ENCODE results near the gene NPTN. TPM values are rescaled to one million over a fixed set of nuclear protein-coding genes. Genes with fewer than 3 reads are reported as not detected.

The NPTN gene
- total and polyA plus RNA-seq, 4 donors: 128 to 221 (median 171) TPM

DNA sequence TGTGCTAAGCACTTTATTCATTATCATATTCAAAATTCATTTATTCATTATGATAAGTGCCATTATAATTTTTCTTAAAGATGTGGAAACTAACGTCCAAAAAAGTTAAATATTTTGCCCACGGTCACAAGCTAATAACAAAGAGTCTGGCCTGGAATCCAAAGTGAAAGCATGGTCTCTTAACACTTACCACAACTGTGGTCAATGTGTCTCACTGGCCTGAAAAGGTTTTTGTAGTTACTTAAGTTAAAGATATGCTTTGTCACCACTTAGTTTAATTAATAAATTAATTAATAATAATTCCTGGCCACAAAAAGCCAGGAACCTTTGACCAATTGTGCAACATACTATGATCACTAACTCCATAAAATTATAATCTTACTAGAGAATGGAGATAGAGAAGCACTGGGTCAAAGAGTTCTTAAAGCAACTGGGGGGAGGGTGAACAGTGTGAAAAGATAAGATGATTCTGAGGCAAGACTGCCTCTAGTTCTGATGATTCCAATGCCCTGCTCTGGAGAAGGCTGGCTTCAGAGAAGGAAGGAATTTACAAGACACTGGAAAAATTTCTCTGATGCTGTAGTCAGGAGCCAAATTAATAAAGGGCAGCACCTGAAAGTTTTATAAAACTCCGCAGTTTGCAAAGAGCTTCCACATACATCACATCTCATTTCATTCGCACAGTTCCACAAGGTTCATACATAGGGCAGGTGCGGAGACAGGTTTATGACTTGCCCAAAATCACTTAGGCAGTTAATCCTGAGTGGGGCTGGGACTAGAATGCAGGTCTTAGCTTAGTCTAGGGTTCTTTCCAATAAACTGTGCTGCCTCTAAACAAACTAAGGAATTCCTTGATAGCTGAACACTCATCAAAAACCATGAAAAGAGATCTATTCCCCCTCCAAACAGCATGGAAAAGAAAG lies 32.5 kb downstream of the NPTN start:
- ATAC-seq (ENCODE audit: low FRiP score): no peak
- H3K4me1 ChIP-seq (ENCODE audit: control insufficient read depth in 1 of 2, insufficient read depth in 2 of 2, low read length in 2 of 2): peaks cover 18 to 22% of the 10 kb centered on the region in 2 donors
- H3K9me3 ChIP-seq (ENCODE audit: control insufficient read depth, low read length): no peaks in the 10 kb centered on the region
- H3K27ac ChIP-seq (ENCODE audit: low read depth in 1 of 2, low read length in 2 of 2): peak overlapping the region in 1 of 2 donors; percentile 77
- H3K27me3 ChIP-seq (ENCODE audit: control insufficient read depth in 1 of 2, insufficient read depth in 2 of 2, low read length in 1 of 2): no peaks in the 10 kb centered on the region
- no peaks in the 10 kb centered on the region for H3K36me3 ChIP-seq (ENCODE audit: control insufficient read depth in 1 of 2, insufficient read depth in 2 of 2, low read length in 1 of 2)
- no peak overlapping the region for H3K4me3 ChIP-seq (ENCODE audit: low read length in 2 of 2)
- intact Hi-C loops (cut with DNase I): loop anchor here in 1 of 2 donors (2.0 kb wide), 1 partner anchor 32 kb away; the partner anchor contains the start of gene NPTN
- DNase-seq: no peak
- 70 to 79% methylated on average over 5 of the region's 5 CpGs for WGBS, 2 donors

- DNase-seq (no peak), ATAC-seq (ENCODE audit: low FRiP score) (no peak)
- Histone ChIP-seq H3K4me3 (ENCODE audit: low read length in 2 of 2) (no peak overlapping the region), H3K27me3 (ENCODE audit: control insufficient read depth in 1 of 2, insufficient read depth in 2 of 2, low read length in 1 of 2) (no peaks in the 10 kb centered on the region), H3K4me1 (ENCODE audit: control insufficient read depth in 1 of 2, insufficient read depth in 2 of 2, low read length in 2 of 2) (peaks cover 20 to 22% of the 10 kb centered on the region in 2 donors), H3K9me3 (ENCODE audit: control insufficient read depth, low read length) (no peaks in the 10 kb centered on the region), H3K36me3 (ENCODE audit: control insufficient read depth in 1 of 2, insufficient read depth in 2 of 2, low read length in 1 of 2) (no peaks in the 10 kb centered on the region), H3K27ac (ENCODE audit: low read depth in 1 of 2, low read length in 2 of 2) (no peak overlapping the region)
- intact Hi-C loops (cut with DNase I): loop anchor here (2.0 to 5.0 kb wide), 2 partner anchors 32 to 33 kb away; partner anchors contain the start of gene NPTN (in 2 of the 2)
- 73 to 80% methylated on average over 1 of the region's 1 CpG for WGBS, 2 donors
Measured at GRCh38 chr15:73599934-73600333, 33.3 kb downstream of the NPTN start.

DNA sequence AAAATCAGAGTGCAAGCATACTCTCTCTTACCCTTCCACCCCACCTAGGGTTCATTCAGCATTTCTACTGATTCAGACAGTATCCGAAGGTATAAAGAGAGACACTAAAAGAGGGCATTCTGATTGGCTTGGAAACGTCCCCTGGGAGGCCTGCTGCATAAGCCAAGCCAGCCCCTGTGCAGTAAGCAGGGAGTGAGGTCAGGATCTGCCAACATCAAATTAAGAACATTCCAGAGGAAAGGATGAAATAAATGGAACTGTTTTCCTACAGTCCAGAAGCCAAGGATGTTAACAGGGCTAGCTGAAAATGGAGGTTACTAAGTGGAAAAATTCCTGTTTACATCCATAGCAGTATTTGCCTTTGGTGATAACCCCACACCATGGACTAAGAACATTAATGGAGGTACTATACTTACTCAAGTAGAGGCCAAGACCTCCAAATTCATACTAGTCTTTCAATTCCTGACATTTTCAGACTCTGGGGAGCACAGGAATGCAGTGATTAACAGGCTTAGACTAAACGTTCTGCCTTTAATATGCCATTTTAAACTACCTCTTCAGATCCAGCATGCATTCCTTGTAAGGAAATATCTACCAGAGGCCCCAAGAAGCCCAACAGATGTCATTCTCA lies 34.5 kb downstream of the NPTN start:
- 5 to 6% methylated on average over 3 of the region's 3 CpGs for WGBS, 2 donors
- DNase-seq (peak in 1 of 2 donors; percentile 76), ATAC-seq (ENCODE audit: low FRiP score) (no peak)
- H3K4me1 ChIP-seq (ENCODE audit: control insufficient read depth in 1 of 2, insufficient read depth in 2 of 2, low read length in 2 of 2): peaks cover 22 to 26% of the 10 kb centered on the region in 2 donors
- peaks cover 0 to 1% of the 10 kb centered on the region in 2 donors for H3K36me3 ChIP-seq (ENCODE audit: control insufficient read depth in 1 of 2, insufficient read depth in 2 of 2, low read length in 1 of 2)
- H3K27me3 ChIP-seq (ENCODE audit: control insufficient read depth in 1 of 2, insufficient read depth in 2 of 2, low read length in 1 of 2): no peaks in the 10 kb centered on the region
- H3K9me3 ChIP-seq (ENCODE audit: control insufficient read depth, low read length): no peaks in the 10 kb centered on the region
- peak overlapping the region; percentile 29 to 77 for H3K27ac ChIP-seq (ENCODE audit: low read depth in 1 of 2, low read length in 2 of 2)
- intact Hi-C loops (cut with DNase I): loop anchor here in 1 of 2 donors (5.0 kb wide), 1 partner anchor 34 kb away; the partner anchor contains the start of gene NPTN
- H3K4me3 ChIP-seq (ENCODE audit: low read length in 2 of 2): no peak overlapping the region

DNA sequence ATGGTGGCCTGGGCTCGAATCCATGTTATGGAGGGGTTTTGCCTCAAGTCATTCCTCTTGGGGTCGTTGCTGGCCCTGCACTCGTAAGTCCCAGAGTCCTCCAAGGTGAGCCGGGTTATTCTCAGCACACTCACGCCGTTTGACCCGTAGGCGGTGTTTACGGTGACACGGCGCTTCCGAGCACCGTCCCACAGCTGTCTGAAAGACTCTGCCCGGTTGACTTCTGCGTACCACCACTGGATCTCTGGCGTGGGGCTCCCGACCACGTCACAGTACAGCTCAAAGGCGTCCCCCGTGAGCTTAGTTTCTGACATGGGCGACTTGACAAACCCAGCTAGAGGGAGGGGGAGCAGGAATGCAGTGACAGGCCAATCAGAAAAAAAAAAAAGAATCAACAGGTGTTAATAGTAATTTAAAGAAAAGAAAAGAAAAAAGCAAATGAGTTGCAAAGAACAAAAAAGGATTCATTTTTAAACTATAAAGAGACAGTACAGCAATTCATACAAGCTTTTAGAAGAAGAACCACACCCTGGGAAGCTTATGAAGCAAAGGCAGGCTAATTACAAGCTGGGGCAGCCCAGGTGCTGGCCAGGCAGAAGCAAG lies 36.1 kb downstream of the NPTN start:
- DNase-seq (no peak), ATAC-seq (ENCODE audit: low FRiP score) (no peak)
- peaks cover 0 to 1% of the 10 kb centered on the region in 2 donors for H3K36me3 ChIP-seq (ENCODE audit: control insufficient read depth in 1 of 2, insufficient read depth in 2 of 2, low read length in 1 of 2)
- intact Hi-C loops (cut with DNase I): loop anchor here in 1 of 2 donors (5.0 kb wide), 1 partner anchor 35 kb away; the partner anchor contains the start of gene NPTN
- H3K27ac ChIP-seq (ENCODE audit: low read depth in 1 of 2, low read length in 2 of 2): peak overlapping the region in 1 of 2 donors; percentile 91
- H3K27me3 ChIP-seq (ENCODE audit: control insufficient read depth in 1 of 2, insufficient read depth in 2 of 2, low read length in 1 of 2): no peaks in the 10 kb centered on the region
- WGBS, 2 donors: 89 to 92% methylated on average over 21 of the region's 21 CpGs
- no peaks in the 10 kb centered on the region for H3K9me3 ChIP-seq (ENCODE audit: control insufficient read depth, low read length)
- H3K4me1 ChIP-seq (ENCODE audit: control insufficient read depth in 1 of 2, insufficient read depth in 2 of 2, low read length in 2 of 2): peaks cover 17 to 19% of the 10 kb centered on the region in 2 donors
- H3K4me3 ChIP-seq (ENCODE audit: low read length in 2 of 2): no peak overlapping the region

- Histone ChIP-seq H3K36me3 (ENCODE audit: control insufficient read depth in 1 of 2, insufficient read depth in 2 of 2, low read length in 1 of 2) (peaks cover 0 to 3% of the 10 kb centered on the region in 2 donors), H3K4me1 (ENCODE audit: control insufficient read depth in 1 of 2, insufficient read depth in 2 of 2, low read length in 2 of 2) (peaks cover 13 to 18% of the 10 kb centered on the region in 2 donors), H3K4me3 (ENCODE audit: low read length in 2 of 2) (no peak overlapping the region), H3K27me3 (ENCODE audit: control insufficient read depth in 1 of 2, insufficient read depth in 2 of 2, low read length in 1 of 2) (no peaks in the 10 kb centered on the region), H3K27ac (ENCODE audit: low read depth in 1 of 2, low read length in 2 of 2) (peak overlapping the region in 1 of 2 donors; percentile 82), H3K9me3 (ENCODE audit: control insufficient read depth, low read length) (no peaks in the 10 kb centered on the region)
- DNase-seq (no peak), ATAC-seq (ENCODE audit: low FRiP score) (peak; percentile 11)
- 4 to 6% methylated on average over 1 of the region's 1 CpG for WGBS, 2 donors
- intact Hi-C loops (cut with DNase I): loop anchor here in 1 of 2 donors (5.0 kb wide), 1 partner anchor 36 kb away; the partner anchor contains the start of gene NPTN
Measured at GRCh38 chr15:73596174-73596573, 37.0 kb downstream of the NPTN start.

DNA sequence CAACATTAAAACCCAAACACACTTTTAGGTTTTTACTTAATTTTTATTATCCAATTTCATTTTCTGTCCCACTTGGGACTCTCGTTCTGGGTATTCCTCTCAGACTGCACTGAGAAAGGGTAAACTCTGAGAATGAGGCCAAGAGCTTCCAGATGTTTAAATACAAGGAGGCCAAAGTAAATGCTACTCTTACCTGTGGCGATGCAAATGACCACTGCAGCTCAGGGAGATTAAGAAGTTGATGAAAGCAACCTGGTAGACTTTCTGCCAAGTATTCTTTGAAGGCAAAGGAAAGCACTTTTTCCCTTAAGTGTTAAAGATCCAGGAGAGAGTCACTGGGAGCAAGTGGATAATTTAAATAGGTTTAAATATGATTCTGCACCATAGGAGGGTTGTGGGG lies 39.1 kb downstream of the NPTN start:
- Histone ChIP-seq H3K4me1 (ENCODE audit: control insufficient read depth in 1 of 2, insufficient read depth in 2 of 2, low read length in 2 of 2) (peaks cover 10 to 13% of the 10 kb centered on the region in 2 donors), H3K9me3 (ENCODE audit: control insufficient read depth, low read length) (no peaks in the 10 kb centered on the region), H3K4me3 (ENCODE audit: low read length in 2 of 2) (no peak overlapping the region), H3K27me3 (ENCODE audit: control insufficient read depth in 1 of 2, insufficient read depth in 2 of 2, low read length in 1 of 2) (no peaks in the 10 kb centered on the region), H3K36me3 (ENCODE audit: control insufficient read depth in 1 of 2, insufficient read depth in 2 of 2, low read length in 1 of 2) (peaks cover 0 to 3% of the 10 kb centered on the region in 2 donors), H3K27ac (ENCODE audit: low read depth in 1 of 2, low read length in 2 of 2) (no peak overlapping the region)
- no peak for ATAC-seq (ENCODE audit: low FRiP score)
- intact Hi-C loops (cut with DNase I): no loop called here
- DNase-seq: no peak
- WGBS, 2 donors: 62 to 63% methylated on average over 2 of the region's 2 CpGs

- peak; percentile 30 for ATAC-seq (ENCODE audit: low FRiP score)
- no peak overlapping the region for H3K27ac ChIP-seq (ENCODE audit: low read depth in 1 of 2, low read length in 2 of 2)
- peaks cover 3% of the 10 kb centered on the region in 2 donors for H3K36me3 ChIP-seq (ENCODE audit: control insufficient read depth in 1 of 2, insufficient read depth in 2 of 2, low read length in 1 of 2)
- H3K9me3 ChIP-seq (ENCODE audit: control insufficient read depth, low read length): no peaks in the 10 kb centered on the region
- DNase-seq: no peak
- no peak overlapping the region for H3K4me3 ChIP-seq (ENCODE audit: low read length in 2 of 2)
- H3K4me1 ChIP-seq (ENCODE audit: control insufficient read depth in 1 of 2, insufficient read depth in 2 of 2, low read length in 2 of 2): peaks cover 10 to 13% of the 10 kb centered on the region in 2 donors
- intact Hi-C loops (cut with DNase I): no loop called here
- no peaks in the 10 kb centered on the region for H3K27me3 ChIP-seq (ENCODE audit: control insufficient read depth in 1 of 2, insufficient read depth in 2 of 2, low read length in 1 of 2)
- WGBS, 2 donors: 38 to 40% methylated on average over 9 of the region's 9 CpGs
Measured at GRCh38 chr15:73593304-73594074, 39.7 kb downstream of the NPTN start.

- intact Hi-C loops (cut with DNase I): no loop called here
- Histone ChIP-seq H3K4me3 (ENCODE audit: low read length in 2 of 2) (no peak overlapping the region), H3K27me3 (ENCODE audit: control insufficient read depth in 1 of 2, insufficient read depth in 2 of 2, low read length in 1 of 2) (no peaks in the 10 kb centered on the region), H3K4me1 (ENCODE audit: control insufficient read depth in 1 of 2, insufficient read depth in 2 of 2, low read length in 2 of 2) (peaks cover 2 to 7% of the 10 kb centered on the region in 2 donors), H3K9me3 (ENCODE audit: control insufficient read depth, low read length) (no peaks in the 10 kb centered on the region), H3K36me3 (ENCODE audit: control insufficient read depth in 1 of 2, insufficient read depth in 2 of 2, low read length in 1 of 2) (peaks cover 9 to 11% of the 10 kb centered on the region in 2 donors), H3K27ac (ENCODE audit: low read depth in 1 of 2, low read length in 2 of 2) (no peak overlapping the region)
- ATAC-seq (ENCODE audit: low FRiP score) (no peak), DNase-seq (no peak)
- 93 to 95% methylated on average over 5 of the region's 5 CpGs for whole genome bisulfite sequencing, 2 donors
Measured at GRCh38 chr15:73590263-73590662, 42.9 kb downstream of the NPTN start.
